Pancreas (tissue), 10 donors: Measurements from ENCODE around the gene TDP1. TPM values are rescaled to one million over a fixed set of nuclear protein-coding genes. Genes with fewer than 3 reads are reported as not detected.
A peak's percentile ranks its signal among the peaks of the same experiment; 100 is the strongest.

ENCODE experiments used
- ATAC-seq, 4 donors: fragments of 200-7000 bp; cut with Tn5 transposase; one replicate each; pipeline versions ENCODE4 v1.8.0 to v1.9.1; 2020; ENCODE audit warnings: mild to moderate bottlenecking in 4 of 4, moderate library complexity in 4 of 4
- DNase-seq, 6 donors: peaks; one replicate each; pipeline ENCODE4 v3.0.0-alpha.2; 2020
- FAIRE-seq: peaks from 2 replicates; lab custom pipeline; 2012; peaks lifted over from hg19 to GRCh38; lab: Jason Lieb, UNC
- H3K27ac ChIP-seq, 4 donors: fragments of 200-600 bp; sonication (generic); 1 replicate in 3 of 4; 2 replicates in 1 of 4; pipeline versions ENCODE4 v1.5.0 to v1.8.0; 2020
- H3K27me3 ChIP-seq, 4 donors: fragments of 200-600 bp; one replicate each; pipeline ENCODE4 v1.8.0; 2021
- H3K36me3 ChIP-seq, 3 donors: fragments of 200-600 bp; sonication (generic) in 1 of 3; one replicate each; pipeline versions ENCODE4 v1.5.0 to v1.8.0; 2020 to 2021
- H3K4me1 ChIP-seq, 3 donors: fragments of 200-600 bp; one replicate each; pipeline ENCODE4 v1.8.0; 2021
- H3K4me3 ChIP-seq, 4 donors: fragments of 200-600 bp; sonication (generic) in 2 of 4; one replicate each; pipeline versions ENCODE4 v1.5.0 to v1.8.0; 2020 to 2021
- H3K9me3 ChIP-seq, 4 donors: fragments of 200-600 bp; one replicate each; pipeline ENCODE4 v1.8.0; 2021
- CTCF ChIP-seq, 4 donors: fragments of 200-600 bp; sonication (generic) in 3 of 4; IDR thresholded peaks; one replicate each; pipeline versions ENCODE4 v1.5.0 to v1.8.0; 2021; ENCODE audit warnings: antibody characterized with exemption in 4 of 4
- WGBS, 2 donors: extraction: QIAGEN DNeasy Blood & Tissue Kit; methylation state at CpG; one replicate each; pipeline ENCODE4 v1.1.7; 2013; 5-methylcytosine and 5-hydroxymethylcytosine counted together
- intact Hi-C, 3 donors: fragments of 100-400 bp; cut with DNase I; formaldehyde crosslinking; loops; one replicate each; pipeline versions ENCODE4 v1.11.1 to v1.14.2; 2022
- polyA plus RNA-seq, 2 donors: library from polyadenylated mRNA; stranded (reverse); fragments of 200-250 nt; gene quantifications; one replicate each; pipeline ENCODE4 v1.2.3, GENCODE V29; 2013
- total RNA-seq, 6 donors: library from RNA; stranded (reverse); fragmentation: NEBNext Ultra II Directional in 4 of 6; extraction: Animal tissue kit (Norgen Biotek cat#: 25700) in 4 of 6; gene quantifications; one replicate each; pipeline versions ENCODE4 v1.2.1 to v1.2.4, GENCODE V29; 2021 to 2023
- donor health status: healthy with polysubstance abuse.
- donor health status: DM: no; HTN: no; CAD: no; lungs with moderate emphysema.
- donor health status: DM: no; HTN: no; CAD: no.
- donor health status: control.
- donor health status: control.
- donor health status: Bipolar disorder and iron deficiency.
- donor health status: DM: yes; HTN: yes; CAD: no.
- donor health status: DM: no; HTN: no; CAD: no.
- donor health status: DM: no; HTN: no; CAD: no.
- donor health status: DM: yes; HTN: yes; CAD: no.

The TDP1 gene
- total and polyA plus RNA-seq, 8 donors = 2.2 to 9.5 (median 5.8) TPM

- WGBS, 2 donors = 95 to 98% methylated on average over 9 of the region's 9 CpGs
- no peaks in the 10 kb centered on the region for H3K27me3 ChIP-seq
- H3K4me3 ChIP-seq = no peak overlapping the region
- no peak for TF ChIP-seq CTCF (IDR thresholded peaks at IDR 0.05)
- H3K27ac ChIP-seq = no peak overlapping the region
- intact Hi-C loops = no loop called here
- H3K9me3 ChIP-seq = no peaks in the 10 kb centered on the region
- FAIRE-seq = no peak
- no peak for DNase-seq
- ATAC-seq = no peak
- peaks cover 3 to 11% (median 5%) of the 10 kb centered on the region in 3 donors for H3K4me1 ChIP-seq
- H3K36me3 ChIP-seq = no peaks in the 10 kb centered on the region
These were observed 46.1 kb upstream of the TDP1 start for GRCh38 chr14:89909586-89909985.

DNA sequence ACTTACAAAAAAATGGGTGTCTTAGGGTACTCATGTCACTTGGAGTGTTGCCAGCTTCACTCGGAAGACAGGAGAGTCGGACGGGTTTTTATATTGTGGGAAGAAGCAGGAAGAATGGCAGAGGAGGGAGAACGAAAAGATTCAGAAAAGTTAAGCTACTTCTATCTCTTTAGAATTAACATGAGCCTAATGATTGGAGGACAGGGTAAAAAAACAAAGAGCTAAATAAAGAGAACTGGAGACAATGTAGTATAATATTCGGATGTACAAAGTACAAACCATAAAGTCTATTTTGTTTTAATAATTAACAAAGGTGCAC lies 45.1 kb upstream of the TDP1 start:
- Histone ChIP-seq H3K4me1 (peaks cover 3 to 11% (median 5%) of the 10 kb centered on the region in 3 donors), H3K27ac (peak overlapping the region in 1 of 4 donors; percentile 10), H3K27me3 (no peaks in the 10 kb centered on the region), H3K36me3 (no peaks in the 10 kb centered on the region), H3K4me3 (peak overlapping the region in 1 of 4 donors; percentile 2), H3K9me3 (no peaks in the 10 kb centered on the region)
- intact Hi-C loops = loop anchor here in 1 of 3 donors (5.0 kb wide), 1 partner anchor 883 kb away; no protein-coding TSS in a partner anchor
- 11 to 15% methylated on average over 5 of the region's 5 CpGs for WGBS, 2 donors
- TF ChIP-seq CTCF (IDR thresholded peaks at IDR 0.05) = no peak
- DNase-seq (no peak), FAIRE-seq (peak; percentile 29), ATAC-seq (peak in 1 of 4 donors; percentile 59)

GRCh38 chr14:89911010-89911919 lies 44.5 kb upstream of the TDP1 start:
- no peak for TF ChIP-seq CTCF (IDR thresholded peaks at IDR 0.05)
- FAIRE-seq (no peak), ATAC-seq (peak; percentile 41 to 56 (median 46)), DNase-seq (peak in 1 of 6 donors; percentile 17)
- 33 to 35% methylated on average over 11 of the region's 11 CpGs for WGBS, 2 donors
- intact Hi-C loops = loop anchor here in 1 of 3 donors (5.0 kb wide), 1 partner anchor 884 kb away; no protein-coding TSS in a partner anchor
- Histone ChIP-seq H3K4me1 (peaks cover 3 to 11% (median 5%) of the 10 kb centered on the region in 3 donors), H3K4me3 (peak overlapping the region in 1 of 4 donors; percentile 2), H3K27ac (peak overlapping the region in 1 of 4 donors; percentile 10), H3K9me3 (no peaks in the 10 kb centered on the region), H3K27me3 (no peaks in the 10 kb centered on the region), H3K36me3 (no peaks in the 10 kb centered on the region)

DNA sequence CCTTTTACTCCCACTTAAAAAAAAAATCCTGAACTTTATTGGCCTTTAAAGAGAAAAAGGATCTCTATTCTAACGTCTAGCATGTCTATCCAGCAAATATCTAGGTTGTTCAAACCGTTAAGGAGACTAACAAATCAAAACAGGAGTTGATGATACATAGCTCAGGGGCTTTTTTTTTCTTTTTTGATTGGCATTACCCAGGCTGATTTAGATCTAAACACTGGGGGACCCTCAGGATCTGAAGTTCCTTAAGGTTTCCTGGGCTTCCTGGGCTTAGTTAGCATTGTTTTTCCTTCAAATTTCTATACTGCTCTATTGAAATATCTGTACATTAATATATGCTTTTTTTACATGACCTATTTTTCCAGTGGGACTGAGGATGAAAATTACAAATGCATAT lies 43.5 kb upstream of the TDP1 start:
- Histone ChIP-seq H3K4me1 (peaks cover 3 to 11% (median 5%) of the 10 kb centered on the region in 3 donors), H3K27me3 (no peaks in the 10 kb centered on the region), H3K4me3 (no peak overlapping the region), H3K36me3 (no peaks in the 10 kb centered on the region), H3K9me3 (no peaks in the 10 kb centered on the region), H3K27ac (no peak overlapping the region)
- no peak for DNase-seq
- no peak for FAIRE-seq
- ATAC-seq = no peak
- WGBS, 2 donors = 80 to 81% methylated on average over 2 of the region's 2 CpGs
- TF ChIP-seq CTCF (IDR thresholded peaks at IDR 0.05) = no peak
- intact Hi-C loops = loop anchor here in 1 of 3 donors (5.0 kb wide), 1 partner anchor 885 kb away; no protein-coding TSS in a partner anchor
